Right atrium auricular region (tissue), 2 donors: ENCODE measurements around the gene CSF1. TPM values are rescaled to one million over a fixed set of nuclear protein-coding genes. Genes with fewer than 3 reads are reported as not detected.

ENCODE experiments used
- DNase-seq: peaks from one replicate; pipeline ENCODE4 v3.0.0-alpha.2; 2019; ENCODE audit warnings: low spot score
- H3K27ac ChIP-seq, 2 donors: fragments of 200-600 bp; sonication (generic); 1 replicate in 1 of 2; 2 replicates in 1 of 2; pipeline ENCODE4 v1.5.1; 2016 to 2019
- H3K27me3 ChIP-seq, 2 donors: fragments of 200-600 bp; sonication (generic); one replicate each; pipeline versions ENCODE4 v1.5.1 to v1.6.0; 2017 to 2019
- H3K36me3 ChIP-seq: fragments of 200-600 bp; sonication (generic); one replicate; pipeline ENCODE4 v1.5.1; 2016
- H3K4me1 ChIP-seq, 2 donors: fragments of 200-600 bp; sonication (generic); one replicate each; pipeline versions ENCODE4 v1.5.1 to v1.6.0; 2017 to 2019
- H3K4me3 ChIP-seq, 2 donors: fragments of 200-600 bp; sonication (generic); 1 replicate in 1 of 2; 2 replicates in 1 of 2; pipeline ENCODE4 v1.5.1; 2017 to 2019; ENCODE audit warnings: mild to moderate bottlenecking in 1 of 2, moderate library complexity in 1 of 2
- H3K9me3 ChIP-seq, 2 donors: fragments of 200-600 bp; sonication (generic); one replicate each; pipeline ENCODE4 v1.5.1; 2019
- total RNA-seq, 2 donors: library from RNA; depleted of rRNA; stranded (reverse); fragments of >200 nt; gene quantifications; one replicate each; pipeline ENCODE4 v1.1.0, GENCODE V29; 2016
- TF ChIP-seq, protein P1 (sequence below), 2 donors: fragments of 200-600 bp; sonication (generic); IDR thresholded peaks; one replicate each; pipeline ENCODE4 v1.5.1; 2019; ENCODE audit warnings: antibody characterized with exemption in 2 of 2

CSF1 gene
- total RNA-seq, 2 donors from 2014 or later: 31.4 to 48.4 TPM

DNA sequence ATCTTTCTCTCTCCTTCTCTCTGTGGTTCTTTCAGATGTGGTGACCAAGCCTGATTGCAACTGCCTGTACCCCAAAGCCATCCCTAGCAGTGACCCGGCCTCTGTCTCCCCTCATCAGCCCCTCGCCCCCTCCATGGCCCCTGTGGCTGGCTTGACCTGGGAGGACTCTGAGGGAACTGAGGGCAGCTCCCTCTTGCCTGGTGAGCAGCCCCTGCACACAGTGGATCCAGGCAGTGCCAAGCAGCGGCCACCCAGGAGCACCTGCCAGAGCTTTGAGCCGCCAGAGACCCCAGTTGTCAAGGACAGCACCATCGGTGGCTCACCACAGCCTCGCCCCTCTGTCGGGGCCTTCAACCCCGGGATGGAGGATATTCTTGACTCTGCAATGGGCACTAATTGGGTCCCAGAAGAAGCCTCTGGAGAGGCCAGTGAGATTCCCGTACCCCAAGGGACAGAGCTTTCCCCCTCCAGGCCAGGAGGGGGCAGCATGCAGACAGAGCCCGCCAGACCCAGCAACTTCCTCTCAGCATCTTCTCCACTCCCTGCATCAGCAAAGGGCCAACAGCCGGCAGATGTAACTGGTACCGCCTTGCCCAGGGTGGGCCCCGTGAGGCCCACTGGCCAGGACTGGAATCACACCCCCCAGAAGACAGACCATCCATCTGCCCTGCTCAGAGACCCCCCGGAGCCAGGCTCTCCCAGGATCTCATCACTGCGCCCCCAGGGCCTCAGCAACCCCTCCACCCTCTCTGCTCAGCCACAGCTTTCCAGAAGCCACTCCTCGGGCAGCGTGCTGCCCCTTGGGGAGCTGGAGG, 12.7 kb downstream of the CSF1 start:
- H3K4me1 ChIP-seq: peaks cover 0 to 33% of the 10 kb centered on the region in 2 donors
- TF ChIP-seq, protein P1, sequence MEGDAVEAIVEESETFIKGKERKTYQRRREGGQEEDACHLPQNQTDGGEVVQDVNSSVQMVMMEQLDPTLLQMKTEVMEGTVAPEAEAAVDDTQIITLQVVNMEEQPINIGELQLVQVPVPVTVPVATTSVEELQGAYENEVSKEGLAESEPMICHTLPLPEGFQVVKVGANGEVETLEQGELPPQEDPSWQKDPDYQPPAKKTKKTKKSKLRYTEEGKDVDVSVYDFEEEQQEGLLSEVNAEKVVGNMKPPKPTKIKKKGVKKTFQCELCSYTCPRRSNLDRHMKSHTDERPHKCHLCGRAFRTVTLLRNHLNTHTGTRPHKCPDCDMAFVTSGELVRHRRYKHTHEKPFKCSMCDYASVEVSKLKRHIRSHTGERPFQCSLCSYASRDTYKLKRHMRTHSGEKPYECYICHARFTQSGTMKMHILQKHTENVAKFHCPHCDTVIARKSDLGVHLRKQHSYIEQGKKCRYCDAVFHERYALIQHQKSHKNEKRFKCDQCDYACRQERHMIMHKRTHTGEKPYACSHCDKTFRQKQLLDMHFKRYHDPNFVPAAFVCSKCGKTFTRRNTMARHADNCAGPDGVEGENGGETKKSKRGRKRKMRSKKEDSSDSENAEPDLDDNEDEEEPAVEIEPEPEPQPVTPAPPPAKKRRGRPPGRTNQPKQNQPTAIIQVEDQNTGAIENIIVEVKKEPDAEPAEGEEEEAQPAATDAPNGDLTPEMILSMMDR (IDR thresholded peaks at IDR 0.05): peak in 1 of 2 donors; percentile 49
- no peak overlapping the region for H3K4me3 ChIP-seq
- DNase-seq: no peak
- peak overlapping the region in 1 of 2 donors; percentile 22 for H3K27ac ChIP-seq
- H3K27me3 ChIP-seq: no peaks in the 10 kb centered on the region
- peaks cover 82% of the 10 kb centered on the region for H3K36me3 ChIP-seq
- H3K9me3 ChIP-seq: no peaks in the 10 kb centered on the region

DNA sequence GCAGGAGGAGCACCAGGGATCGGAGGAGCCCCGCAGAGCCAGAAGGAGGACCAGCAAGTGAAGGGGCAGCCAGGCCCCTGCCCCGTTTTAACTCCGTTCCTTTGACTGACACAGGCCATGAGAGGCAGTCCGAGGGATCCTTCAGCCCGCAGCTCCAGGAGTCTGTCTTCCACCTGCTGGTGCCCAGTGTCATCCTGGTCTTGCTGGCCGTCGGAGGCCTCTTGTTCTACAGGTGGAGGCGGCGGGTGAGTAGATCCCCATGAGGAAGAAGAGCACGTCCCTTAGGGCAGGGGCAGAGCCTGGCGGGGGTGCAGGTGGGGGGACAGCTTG, 13.3 kb downstream of the CSF1 start:
- Histone ChIP-seq H3K9me3 (no peaks in the 10 kb centered on the region), H3K4me3 (no peak overlapping the region), H3K27me3 (no peaks in the 10 kb centered on the region), H3K36me3 (peaks cover 78% of the 10 kb centered on the region), H3K4me1 (peaks cover 0 to 38% of the 10 kb centered on the region in 2 donors), H3K27ac (peak overlapping the region in 1 of 2 donors; percentile 22)
- TF ChIP-seq, protein P1 (IDR thresholded peaks at IDR 0.05): no peak
- no peak for DNase-seq

DNA sequence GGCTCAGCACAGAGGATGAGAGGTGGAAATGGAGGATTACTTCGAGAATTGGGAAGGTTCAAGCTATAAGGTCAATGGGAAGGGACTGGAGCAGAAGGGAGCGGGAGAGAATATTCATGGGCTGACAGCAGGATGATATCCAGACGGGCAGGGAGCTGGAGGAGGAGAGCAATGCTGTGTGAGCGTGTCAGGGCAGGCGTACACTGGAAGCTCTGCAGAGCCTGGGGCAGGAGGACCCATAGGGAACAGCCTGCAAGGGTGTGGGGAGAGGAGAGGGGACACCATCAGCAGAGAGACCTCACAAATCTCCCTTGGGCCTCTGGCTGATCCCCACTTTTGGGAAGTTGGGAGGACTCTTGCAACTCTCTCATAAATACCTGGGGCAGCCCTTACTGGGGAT, 13.7 kb downstream of the CSF1 start:
- no peaks in the 10 kb centered on the region for H3K27me3 ChIP-seq
- no peaks in the 10 kb centered on the region for H3K9me3 ChIP-seq
- H3K36me3 ChIP-seq: peaks cover 78% of the 10 kb centered on the region
- no peak for DNase-seq
- H3K4me1 ChIP-seq: peaks cover 0 to 43% of the 10 kb centered on the region in 2 donors
- TF ChIP-seq, protein P1 (IDR thresholded peaks at IDR 0.05): no peak
- no peak overlapping the region for H3K4me3 ChIP-seq
- H3K27ac ChIP-seq: peak overlapping the region in 1 of 2 donors; percentile 32

DNA sequence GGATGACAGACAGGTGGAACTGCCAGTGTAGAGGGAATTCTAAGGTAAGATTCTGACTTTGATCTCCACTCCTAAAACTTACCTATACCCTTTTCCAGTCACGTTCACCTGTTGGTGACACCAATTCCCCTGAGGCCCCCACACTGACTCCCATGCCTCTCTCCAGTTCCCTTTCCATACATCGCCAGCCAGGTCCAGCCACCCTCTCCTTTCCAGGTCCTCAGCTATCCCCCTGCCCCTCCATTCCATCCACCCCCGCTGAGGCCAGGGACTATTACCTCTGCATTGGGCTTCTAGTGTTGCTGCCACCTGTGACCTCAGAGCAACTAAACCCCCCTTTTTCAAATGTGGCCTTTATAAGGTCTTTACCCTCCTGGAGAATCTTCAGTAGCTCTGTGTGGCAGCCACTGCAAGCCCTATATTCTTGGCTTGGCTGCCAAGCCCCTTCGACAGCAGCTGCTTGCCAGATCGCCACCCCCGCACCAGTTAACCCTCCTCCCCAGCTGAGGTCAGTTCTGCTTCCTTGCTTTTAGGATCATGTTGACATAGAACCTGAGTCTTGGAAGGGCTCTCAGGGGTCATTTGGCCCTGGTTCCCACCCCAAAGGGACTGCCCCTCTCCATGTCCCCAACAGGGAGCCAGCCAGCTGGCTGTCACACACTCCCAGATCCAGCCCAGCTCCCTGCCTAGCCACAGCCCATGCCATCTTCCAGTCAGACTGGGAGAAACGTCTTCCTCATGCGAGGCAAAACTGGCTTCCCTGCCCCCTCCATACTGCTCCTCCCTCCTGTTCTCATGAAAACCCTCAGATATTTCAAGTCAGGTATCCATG, 14.7 kb downstream of the CSF1 start:
- Histone ChIP-seq H3K4me3 (no peak overlapping the region), H3K4me1 (peaks cover 0 to 53% of the 10 kb centered on the region in 2 donors), H3K27me3 (no peaks in the 10 kb centered on the region), H3K9me3 (no peaks in the 10 kb centered on the region), H3K27ac (peak overlapping the region in 1 of 2 donors; percentile 39), H3K36me3 (peaks cover 76% of the 10 kb centered on the region)
- TF ChIP-seq, protein P1 (IDR thresholded peaks at IDR 0.05): no peak
- no peak for DNase-seq

DNA sequence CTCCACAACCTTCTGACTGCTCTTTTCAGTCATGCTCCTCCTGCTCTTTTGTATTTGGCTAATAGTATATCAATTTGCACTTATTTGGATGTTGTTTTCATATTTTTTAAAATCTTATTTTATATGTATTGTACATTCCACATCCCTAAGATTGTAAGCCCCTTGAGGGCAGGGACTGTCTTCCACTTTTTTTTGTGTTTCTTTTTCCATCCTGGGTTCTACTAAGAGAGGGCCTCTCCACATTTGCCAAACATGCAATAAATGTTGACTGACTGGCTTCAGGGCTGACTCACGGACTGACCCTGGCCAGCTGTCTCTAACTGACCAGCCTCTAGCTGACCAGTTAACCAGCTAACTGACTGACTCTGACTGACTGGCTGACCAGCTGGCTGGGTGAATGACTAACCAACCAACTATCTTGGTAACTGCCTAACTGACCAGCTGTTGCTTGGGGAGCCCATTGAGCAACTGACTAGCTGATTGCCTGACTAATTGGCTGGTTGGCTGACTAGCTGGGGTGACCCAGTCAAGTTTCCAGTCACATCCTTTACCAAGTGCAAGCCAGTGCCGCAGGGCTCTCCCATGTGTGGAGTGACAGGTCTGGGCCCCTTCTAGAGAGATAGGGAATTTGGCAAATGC, 16.1 kb downstream of the CSF1 start:
- H3K9me3 ChIP-seq: no peaks in the 10 kb centered on the region
- H3K27me3 ChIP-seq: no peaks in the 10 kb centered on the region
- H3K36me3 ChIP-seq: peaks cover 63% of the 10 kb centered on the region
- H3K4me3 ChIP-seq: no peak overlapping the region
- H3K27ac ChIP-seq: peak overlapping the region; percentile 72 to 74
- H3K4me1 ChIP-seq: peaks cover 0 to 66% of the 10 kb centered on the region in 2 donors
- TF ChIP-seq, protein P1 (IDR thresholded peaks at IDR 0.05): no peak
- no peak for DNase-seq
